Psoas muscle (tissue), 8 donors: Measurements from ENCODE around the gene SLC13A3. TPM values are rescaled to one million over a fixed set of nuclear protein-coding genes. Genes with fewer than 3 reads are reported as not detected.
A peak's percentile ranks its signal among the peaks of the same experiment; 100 is the strongest.

Experiments
- ATAC-seq, 4 donors: fragments of 200-7000 bp; cut with Tn5 transposase; one replicate each; pipeline ENCODE4 v1.9.1; 2020; ENCODE audit warnings: moderate library complexity in 3 of 4, mild to moderate bottlenecking in 2 of 4
- DNase-seq, 2 donors: peaks; one replicate each; pipeline ENCODE4 v3.0.0-alpha.2; 2020
- H3K27ac ChIP-seq: fragments of 200-600 bp; one replicate; pipeline ENCODE4 v1.8.0; 2022
- H3K27me3 ChIP-seq, 3 donors: fragments of 200-600 bp in 1 of 3; one replicate each; pipeline versions ENCODE4 v1.6.1 to v1.8.0; 2013 to 2022; ENCODE audit warnings: low read length in 2 of 3, mild to moderate bottlenecking in 2 of 3, moderate library complexity in 1 of 3; ENCODE audit not compliant: insufficient read depth in 3 of 3
- H3K36me3 ChIP-seq, 2 donors: fragments of 200-600 bp in 1 of 2; one replicate each; pipeline versions ENCODE4 v1.6.1 to v1.8.0; 2013 to 2022; ENCODE audit warnings: low read depth in 1 of 2, mild to moderate bottlenecking in 1 of 2, moderate library complexity in 1 of 2; ENCODE audit not compliant: insufficient read depth in 1 of 2
- H3K4me1 ChIP-seq: fragments of 200-600 bp; one replicate; pipeline ENCODE4 v1.8.0; 2022
- H3K4me3 ChIP-seq: fragments of 200-600 bp; one replicate; pipeline ENCODE4 v1.8.0; 2022; ENCODE audit warnings: mild to moderate bottlenecking
- H3K9me3 ChIP-seq: fragments of 200-600 bp; one replicate; pipeline ENCODE4 v1.8.0; 2022
- WGBS, 3 donors: extraction: QIAGEN DNeasy Blood & Tissue Kit; methylation state at CpG; one replicate each; pipeline versions ENCODE4 v1.1.6 to v1.1.7; 2013; 5-methylcytosine and 5-hydroxymethylcytosine counted together
- intact Hi-C, 2 donors: fragments of 100-400 bp; cut with DNase I; formaldehyde crosslinking; loops; one replicate each; pipeline versions ENCODE4 v1.11.0 to v1.14.2; 2022
- polyA plus RNA-seq, 3 donors: library from polyadenylated mRNA; stranded (reverse); fragments of 200-250 nt; gene quantifications; one replicate each; pipeline ENCODE4 v1.2.3, GENCODE V29; 2013
- total RNA-seq, 4 donors: library from RNA; stranded (reverse); fragmentation: NEBNext Ultra II Directional in 2 of 4; extraction: Animal tissue kit (Norgen Biotek cat#: 25700) in 2 of 4; gene quantifications; one replicate each; pipeline versions ENCODE4 v1.2.1 to v1.2.4, GENCODE V29; 2021 to 2023
- TF ChIP-seq, protein P1 (sequence below): fragments of 200-600 bp; IDR thresholded peaks from one replicate; pipeline ENCODE4 v1.8.0; 2022; ENCODE audit warnings: antibody characterized with exemption
- donor health status: healthy with polysubstance abuse.
- donor health status: DM: no; HTN: no; CAD: no; lungs with moderate emphysema.
- donor health status: Bipolar disorder and iron deficiency.
- donor health status: healthy.
- donor health status: DM: yes; HTN: yes; CAD: no.
- donor health status: DM: no; HTN: no; CAD: no.
- donor health status: DM: no; HTN: no; CAD: no.
- donor health status: DM: yes; HTN: yes; CAD: no.

Gene SLC13A3
- total and polyA plus RNA-seq, 7 donors, result 0.04 to 0.38 (median 0.15) TPM

DNA sequence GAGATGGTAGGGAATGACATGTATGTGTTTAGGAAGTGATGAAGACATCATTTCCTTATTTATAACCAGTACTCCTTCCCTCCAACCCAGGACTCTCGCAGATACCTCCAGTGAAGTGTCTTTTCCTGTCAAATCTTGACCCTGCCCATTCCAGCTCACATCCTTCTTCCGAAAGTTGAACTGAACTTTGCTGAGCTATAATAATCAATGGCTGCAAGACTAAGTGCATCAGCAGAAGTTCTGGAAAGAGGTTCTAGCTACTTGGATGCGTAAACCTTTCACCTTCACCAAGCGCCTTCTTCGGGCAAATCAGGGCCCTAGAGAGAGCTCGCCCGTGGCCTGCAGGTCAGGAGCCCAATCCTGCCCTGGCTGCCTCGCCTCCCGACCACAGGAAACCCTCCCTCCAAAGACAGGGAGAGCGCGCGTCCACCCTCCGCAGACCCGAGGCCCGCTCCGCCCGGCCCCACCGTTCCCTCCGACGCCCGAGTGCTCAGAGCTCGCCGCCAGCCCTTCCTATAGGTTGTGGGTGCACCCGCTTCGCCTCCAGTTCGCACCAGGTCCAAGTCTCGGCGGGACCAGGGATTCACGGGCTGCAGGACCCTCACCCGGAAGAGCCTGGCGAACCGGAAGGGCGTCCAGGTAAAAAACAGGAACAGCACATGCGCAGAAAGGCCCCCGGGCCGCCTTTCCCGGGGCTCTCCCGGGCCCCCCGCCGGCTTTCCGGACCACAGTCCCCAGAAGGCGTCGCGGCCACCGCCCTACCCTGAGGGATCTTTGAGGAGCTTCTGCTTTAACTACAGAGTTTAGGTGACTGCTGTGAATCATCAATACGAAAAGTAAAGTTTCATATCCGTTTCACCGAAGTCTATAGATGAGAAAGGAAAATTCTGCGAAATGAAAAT lies 138.1 kb downstream of the SLC13A3 start, which contains the start of gene ZNF334:
Gene ZNF334 (minus strand): TSS at position 617 of the 902 bp plus-strand sequence. CDS start 1,457 bp downstream, outside the sequence.
- Histone ChIP-seq H3K27ac (peak within 1 kb of the TSS; percentile 36), H3K4me1 (peaks cover 3% of the 10 kb centered on the region), H3K4me3 (peak within 1 kb of the TSS; percentile 83), H3K9me3 (no peaks in the 10 kb centered on the region), H3K27me3 (peaks cover 0 to 18% (median 2%) of the 10 kb centered on the region in 3 donors), H3K36me3 (no peaks in the 10 kb centered on the region)
- DNase-seq (peak; percentile 47 to 64), ATAC-seq (peak; percentile 25 to 95 (median 76))
- intact Hi-C loops, result no loop called here
- WGBS, 3 donors, result 2 to 3% (median 3%) methylated on average over 44 to 49 of the region's 49 CpGs
- TF ChIP-seq, protein P1, sequence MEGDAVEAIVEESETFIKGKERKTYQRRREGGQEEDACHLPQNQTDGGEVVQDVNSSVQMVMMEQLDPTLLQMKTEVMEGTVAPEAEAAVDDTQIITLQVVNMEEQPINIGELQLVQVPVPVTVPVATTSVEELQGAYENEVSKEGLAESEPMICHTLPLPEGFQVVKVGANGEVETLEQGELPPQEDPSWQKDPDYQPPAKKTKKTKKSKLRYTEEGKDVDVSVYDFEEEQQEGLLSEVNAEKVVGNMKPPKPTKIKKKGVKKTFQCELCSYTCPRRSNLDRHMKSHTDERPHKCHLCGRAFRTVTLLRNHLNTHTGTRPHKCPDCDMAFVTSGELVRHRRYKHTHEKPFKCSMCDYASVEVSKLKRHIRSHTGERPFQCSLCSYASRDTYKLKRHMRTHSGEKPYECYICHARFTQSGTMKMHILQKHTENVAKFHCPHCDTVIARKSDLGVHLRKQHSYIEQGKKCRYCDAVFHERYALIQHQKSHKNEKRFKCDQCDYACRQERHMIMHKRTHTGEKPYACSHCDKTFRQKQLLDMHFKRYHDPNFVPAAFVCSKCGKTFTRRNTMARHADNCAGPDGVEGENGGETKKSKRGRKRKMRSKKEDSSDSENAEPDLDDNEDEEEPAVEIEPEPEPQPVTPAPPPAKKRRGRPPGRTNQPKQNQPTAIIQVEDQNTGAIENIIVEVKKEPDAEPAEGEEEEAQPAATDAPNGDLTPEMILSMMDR, result no peak

DNA sequence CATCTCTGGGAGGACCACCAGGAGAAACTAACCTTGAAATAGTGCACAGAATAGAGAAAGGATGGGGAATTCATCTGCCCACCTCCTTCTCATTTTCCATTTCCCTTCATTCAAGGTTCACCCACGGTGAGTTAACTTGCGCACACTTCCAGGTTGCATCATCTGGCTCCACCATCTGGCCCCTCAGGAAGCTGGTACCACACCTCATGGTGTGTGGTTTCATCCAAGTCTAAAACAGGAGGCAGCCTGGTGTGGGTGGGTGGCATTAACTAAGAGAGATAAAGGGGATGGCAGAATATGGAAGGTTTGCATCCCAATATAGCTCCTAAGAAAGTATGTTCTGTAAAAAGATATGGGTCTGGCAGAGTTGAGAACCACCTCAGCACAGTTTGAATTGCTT lies 141.7 kb downstream of the SLC13A3 start:
- H3K27me3 ChIP-seq, result no peaks in the 10 kb centered on the region
- no peaks in the 10 kb centered on the region for H3K9me3 ChIP-seq
- no peaks in the 10 kb centered on the region for H3K36me3 ChIP-seq
- H3K4me3 ChIP-seq, result no peak overlapping the region
- ATAC-seq, result no peak
- TF ChIP-seq, protein P1, result no peak
- DNase-seq, result no peak
- H3K4me1 ChIP-seq, result peaks cover 3% of the 10 kb centered on the region
- H3K27ac ChIP-seq, result no peak overlapping the region
- 73 to 83% (median 74%) methylated on average over 2 of the region's 2 CpGs for WGBS, 3 donors
- intact Hi-C loops, result no loop called here

Other genes starting within 250 kb of the SLC13A3 start
- 10 to 100 TPM; 36.7 to 60.7 (median 40.3) TPM for gene ELMO2, start 244.8 kb downstream of the SLC13A3 start, total RNA-seq
- 10 to 100 TPM; 21.2 to 49.4 (median 40.3) TPM for gene ELMO2, start 244.8 kb downstream of the SLC13A3 start, polyA plus RNA-seq
- gene ZNF334, start 137.9 kb downstream of the SLC13A3 start, total RNA-seq, result 1 to 10 TPM in 1 of 4 donors, under 1 TPM in 3; 0.27 to 1.0 (median 0.32) TPM
- gene ZNF334, start 137.9 kb downstream of the SLC13A3 start, polyA plus RNA-seq, result under 1 TPM; 0.10 to 0.69 (median 0.27) TPM
- gene OCSTAMP, start 100.8 kb downstream of the SLC13A3 start, total RNA-seq, result not detected
- gene OCSTAMP, start 100.8 kb downstream of the SLC13A3 start, polyA plus RNA-seq, result not detected
- gene TP53RK, start 38.0 kb upstream of the SLC13A3 start, total RNA-seq, result 10 to 100 TPM in 2 of 4 donors, 1 to 10 TPM in 2; 5.8 to 10.7 (median 9.6) TPM
- 10 to 100 TPM in 1 of 3 donors, 1 to 10 TPM in 2; 7.0 to 12.9 (median 9.3) TPM for gene TP53RK, start 38.0 kb upstream of the SLC13A3 start, polyA plus RNA-seq
- gene SLC2A10, start 58.2 kb upstream of the SLC13A3 start, total RNA-seq, result 1 to 10 TPM in 3 of 4 donors, under 1 TPM in 1; 0.40 to 1.7 (median 1.3) TPM
- 1 to 10 TPM in 1 of 3 donors, under 1 TPM in 2; 0.61 to 1.3 (median 0.84) TPM for gene SLC2A10, start 58.2 kb upstream of the SLC13A3 start, polyA plus RNA-seq
- gene EYA2, start 243.4 kb upstream of the SLC13A3 start, total RNA-seq, result 1 to 10 TPM; 1.6 to 4.0 (median 2.8) TPM
- 1 to 10 TPM in 2 of 3 donors, under 1 TPM in 1; 0.72 to 3.0 (median 1.1) TPM for gene EYA2, start 243.4 kb upstream of the SLC13A3 start, polyA plus RNA-seq